Activated naive CD4-positive, alpha-beta T cell treated with anti-CD3 and anti-CD28 coated beads, Interleukin-2, amount 50 U/mL, for 24 hours (primary cell): ENCODE measurements around the gene LATS2.
A peak's percentile ranks its signal among the peaks of the same experiment; 100 is the strongest.

Experiments
- H3K27ac Mint-ChIP-seq: one replicate; pipeline ENCODE4 v1.8.0; 2021; ENCODE audit warnings: mild to moderate bottlenecking, mixed read lengths
- H3K27me3 Mint-ChIP-seq: one replicate; pipeline ENCODE4 v1.8.0; 2021; ENCODE audit warnings: mixed read lengths
- H3K36me3 Mint-ChIP-seq: one replicate; pipeline ENCODE4 v1.8.0; 2021; ENCODE audit warnings: mixed read lengths
- H3K4me1 Mint-ChIP-seq: one replicate; pipeline ENCODE4 v1.8.0; 2021; ENCODE audit warnings: mixed read lengths
- H3K4me3 Mint-ChIP-seq: one replicate; pipeline ENCODE4 v1.8.0; 2021; ENCODE audit warnings: mild to moderate bottlenecking, mixed read lengths
- H3K9me3 Mint-ChIP-seq: one replicate; pipeline ENCODE4 v1.8.0; 2021; ENCODE audit warnings: mixed read lengths

Gene LATS2

GRCh38 chr13:21078501-21078900 lies 17.1 kb upstream of the LATS2 start:
- Mint-ChIP-seq H3K4me3 (no peak overlapping the region), H3K4me1 (peaks cover 16% of the 10 kb centered on the region), H3K27ac (no peak overlapping the region), H3K9me3 (no peaks in the 10 kb centered on the region), H3K27me3 (peaks cover 8% of the 10 kb centered on the region), H3K36me3 (no peaks in the 10 kb centered on the region)

GRCh38 chr13:21077788-21078353 lies 16.5 kb upstream of the LATS2 start:
- peak overlapping the region; percentile 48 for H3K4me3 Mint-ChIP-seq
- H3K36me3 Mint-ChIP-seq = no peaks in the 10 kb centered on the region
- H3K27ac Mint-ChIP-seq = no peak overlapping the region
- H3K4me1 Mint-ChIP-seq = peaks cover 16% of the 10 kb centered on the region
- no peaks in the 10 kb centered on the region for H3K9me3 Mint-ChIP-seq
- peaks cover 8% of the 10 kb centered on the region for H3K27me3 Mint-ChIP-seq

DNA sequence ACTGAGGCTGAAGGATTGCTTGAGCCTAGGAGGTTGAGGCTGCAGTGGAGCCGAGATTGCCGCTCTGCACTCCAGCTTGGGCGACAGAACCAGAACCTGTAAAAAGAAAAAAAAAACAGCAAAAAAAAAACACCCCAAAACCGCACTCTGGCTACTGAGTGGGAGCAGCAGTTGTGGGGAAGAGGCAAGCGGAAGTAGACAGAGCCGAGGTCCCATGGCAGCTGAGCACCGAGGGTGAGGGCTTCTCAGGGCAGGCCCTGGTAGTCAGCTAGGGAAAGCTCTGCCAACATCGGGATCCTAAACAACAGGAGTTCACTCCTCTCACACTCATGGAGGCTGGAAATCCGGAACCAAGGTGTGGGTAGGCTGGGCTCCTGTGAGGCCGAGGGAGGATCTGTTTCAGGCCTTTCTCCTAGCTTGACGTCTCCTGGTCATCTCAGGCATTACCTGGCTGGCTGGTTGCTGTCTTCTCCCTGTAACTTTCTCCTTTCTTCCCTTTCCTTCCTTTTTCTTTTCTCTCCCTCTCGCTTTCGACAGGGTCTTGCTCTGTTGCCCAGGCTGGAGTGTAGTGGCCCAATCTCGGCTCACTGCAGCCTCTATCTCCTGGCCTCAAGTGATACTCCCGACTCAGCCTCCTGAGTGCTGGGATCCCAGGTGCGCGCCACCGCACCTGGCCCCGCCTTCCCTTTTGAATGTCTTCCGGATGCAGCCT lies 15.8 kb upstream of the LATS2 start:
- Mint-ChIP-seq H3K27ac (no peak overlapping the region), H3K36me3 (no peaks in the 10 kb centered on the region), H3K27me3 (peaks cover 8% of the 10 kb centered on the region), H3K4me1 (peaks cover 16% of the 10 kb centered on the region), H3K4me3 (peak overlapping the region; percentile 48), H3K9me3 (no peaks in the 10 kb centered on the region)

DNA sequence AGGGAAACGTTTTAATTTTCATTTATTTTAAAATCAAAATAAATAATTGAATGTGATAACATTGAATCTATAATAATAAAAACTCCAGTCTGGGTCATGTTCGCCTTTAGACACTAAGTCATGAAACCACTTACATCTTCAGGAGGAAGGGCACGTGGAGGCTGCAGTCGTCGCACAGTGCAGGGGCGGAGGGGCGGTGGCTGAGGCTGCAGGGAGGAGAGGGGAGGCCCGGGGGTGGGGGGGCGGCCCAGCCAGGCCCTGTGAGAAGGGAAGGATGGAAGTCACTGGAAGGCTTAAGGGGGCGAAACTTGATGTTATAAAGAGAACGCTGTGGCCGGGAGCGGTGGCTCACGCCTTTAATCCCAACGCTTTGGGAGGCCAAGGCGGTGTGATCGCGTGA lies 14.9 kb upstream of the LATS2 start:
- Mint-ChIP-seq H3K9me3 (no peaks in the 10 kb centered on the region), H3K4me1 (peaks cover 16% of the 10 kb centered on the region), H3K27ac (no peak overlapping the region), H3K4me3 (peak overlapping the region; percentile 15), H3K36me3 (no peaks in the 10 kb centered on the region), H3K27me3 (peaks cover 9% of the 10 kb centered on the region)

- Mint-ChIP-seq H3K9me3 (no peaks in the 10 kb centered on the region), H3K36me3 (no peaks in the 10 kb centered on the region), H3K27ac (no peak overlapping the region), H3K4me3 (peak overlapping the region; percentile 63), H3K27me3 (peaks cover 11% of the 10 kb centered on the region), H3K4me1 (peaks cover 16% of the 10 kb centered on the region)
Observed at GRCh38 chr13:21075379-21076249, 14.2 kb upstream of the LATS2 start.

DNA sequence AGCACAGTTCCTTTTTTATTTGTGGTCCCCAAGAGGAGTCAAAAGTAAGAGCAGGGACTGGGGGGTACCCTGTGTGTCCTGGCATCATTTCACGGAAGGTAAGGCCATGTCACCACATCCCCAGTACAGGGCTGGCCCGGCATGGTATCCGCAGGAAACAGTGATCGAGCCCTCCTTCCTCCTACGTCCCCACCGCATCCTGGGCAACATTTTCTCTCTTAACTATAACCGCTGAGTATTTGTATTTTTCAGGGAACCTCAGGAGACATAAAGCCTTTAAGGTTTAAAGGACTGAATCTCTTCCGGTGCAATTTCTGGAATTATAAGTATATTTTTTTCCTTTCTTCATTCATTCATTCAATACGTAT lies 13.6 kb upstream of the LATS2 start:
- Mint-ChIP-seq H3K27me3 (peaks cover 11% of the 10 kb centered on the region), H3K4me3 (peak overlapping the region; percentile 63), H3K9me3 (no peaks in the 10 kb centered on the region), H3K27ac (no peak overlapping the region), H3K4me1 (peaks cover 16% of the 10 kb centered on the region), H3K36me3 (no peaks in the 10 kb centered on the region)

- peaks cover 11% of the 10 kb centered on the region for H3K27me3 Mint-ChIP-seq
- peaks cover 16% of the 10 kb centered on the region for H3K4me1 Mint-ChIP-seq
- peak overlapping the region; percentile 63 for H3K4me3 Mint-ChIP-seq
- H3K27ac Mint-ChIP-seq = no peak overlapping the region
- no peaks in the 10 kb centered on the region for H3K9me3 Mint-ChIP-seq
- H3K36me3 Mint-ChIP-seq = no peaks in the 10 kb centered on the region
Observed at GRCh38 chr13:21074546-21074945, 13.2 kb upstream of the LATS2 start.

GRCh38 chr13:21071924-21072323 lies 10.5 kb upstream of the LATS2 start:
- H3K4me3 Mint-ChIP-seq = no peak overlapping the region
- H3K4me1 Mint-ChIP-seq = peaks cover 16% of the 10 kb centered on the region
- no peaks in the 10 kb centered on the region for H3K9me3 Mint-ChIP-seq
- no peak overlapping the region for H3K27ac Mint-ChIP-seq
- H3K27me3 Mint-ChIP-seq = peaks cover 5% of the 10 kb centered on the region
- no peaks in the 10 kb centered on the region for H3K36me3 Mint-ChIP-seq

DNA sequence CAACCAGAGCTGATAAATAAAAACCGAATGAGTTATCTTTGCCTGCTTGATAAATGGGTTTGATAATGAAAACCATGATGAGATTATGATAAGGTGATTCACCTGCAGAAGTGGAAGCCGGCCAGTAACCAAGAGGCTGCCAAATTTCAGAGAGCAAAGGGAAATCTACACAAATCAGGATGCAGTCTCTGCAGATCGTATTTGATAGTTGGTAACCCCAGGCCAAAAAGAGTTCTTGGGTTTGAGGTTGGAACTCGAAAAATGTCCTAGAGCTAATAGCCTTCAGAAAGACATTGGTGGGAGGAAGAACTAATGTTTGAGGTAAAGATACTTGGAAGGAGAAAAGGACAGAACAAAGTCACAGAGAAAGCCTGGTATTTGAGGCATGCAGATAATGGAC lies 9.6 kb upstream of the LATS2 start:
- H3K4me1 Mint-ChIP-seq = peaks cover 16% of the 10 kb centered on the region
- no peak overlapping the region for H3K27ac Mint-ChIP-seq
- H3K9me3 Mint-ChIP-seq = no peaks in the 10 kb centered on the region
- no peak overlapping the region for H3K4me3 Mint-ChIP-seq
- no peaks in the 10 kb centered on the region for H3K36me3 Mint-ChIP-seq
- H3K27me3 Mint-ChIP-seq = peaks cover 5% of the 10 kb centered on the region

- H3K27me3 Mint-ChIP-seq = peaks cover 5% of the 10 kb centered on the region
- no peak overlapping the region for H3K27ac Mint-ChIP-seq
- no peaks in the 10 kb centered on the region for H3K36me3 Mint-ChIP-seq
- no peak overlapping the region for H3K4me3 Mint-ChIP-seq
- peaks cover 7% of the 10 kb centered on the region for H3K4me1 Mint-ChIP-seq
- no peaks in the 10 kb centered on the region for H3K9me3 Mint-ChIP-seq
Observed at GRCh38 chr13:21069561-21070004, 8.2 kb upstream of the LATS2 start.

DNA sequence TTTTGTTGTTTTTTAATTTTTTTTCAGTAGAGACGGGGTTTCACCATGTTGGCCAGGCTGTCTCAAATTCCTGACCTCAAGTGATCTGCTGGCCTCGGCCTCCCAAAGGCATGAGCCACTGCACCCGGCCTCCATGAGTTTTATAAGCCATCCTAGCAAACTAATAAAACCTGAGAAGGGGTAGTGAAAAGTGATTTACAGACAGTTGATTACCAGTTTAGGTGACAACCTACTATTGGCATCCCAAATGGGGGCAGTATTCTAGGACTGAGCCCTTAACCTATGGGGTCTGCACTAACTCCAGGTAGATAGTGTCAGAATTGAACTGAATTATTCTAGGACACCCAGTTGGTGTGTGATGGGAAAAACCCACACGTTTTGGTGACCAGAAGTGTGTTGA lies 6.5 kb upstream of the LATS2 start:
- Mint-ChIP-seq H3K27me3 (peaks cover 8% of the 10 kb centered on the region), H3K9me3 (no peaks in the 10 kb centered on the region), H3K27ac (no peak overlapping the region), H3K36me3 (no peaks in the 10 kb centered on the region), H3K4me1 (no peaks in the 10 kb centered on the region), H3K4me3 (no peak overlapping the region)

DNA sequence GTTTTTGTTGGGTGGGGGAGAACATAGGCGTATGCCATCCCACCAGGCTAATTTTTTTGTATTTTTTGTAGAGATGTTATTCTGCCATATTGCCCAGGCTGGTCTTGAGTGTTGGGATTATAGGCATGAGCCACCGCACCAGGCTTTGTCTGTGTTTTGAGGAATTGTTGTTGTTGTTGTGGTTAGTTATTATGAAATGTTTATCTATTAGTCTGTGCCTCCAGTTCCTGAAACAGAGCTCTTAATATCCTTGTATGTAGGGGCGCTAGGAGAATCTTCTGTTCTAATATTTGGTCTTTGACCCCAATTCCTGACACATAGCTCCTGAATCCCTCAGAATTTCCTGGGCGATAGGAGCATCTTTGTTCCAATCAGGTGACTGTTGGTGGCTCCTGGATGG lies 5.6 kb upstream of the LATS2 start:
- no peaks in the 10 kb centered on the region for H3K4me1 Mint-ChIP-seq
- H3K27ac Mint-ChIP-seq = no peak overlapping the region
- H3K27me3 Mint-ChIP-seq = peaks cover 13% of the 10 kb centered on the region
- H3K9me3 Mint-ChIP-seq = no peaks in the 10 kb centered on the region
- H3K4me3 Mint-ChIP-seq = no peak overlapping the region
- no peaks in the 10 kb centered on the region for H3K36me3 Mint-ChIP-seq

- Mint-ChIP-seq H3K36me3 (no peaks in the 10 kb centered on the region), H3K27me3 (peaks cover 13% of the 10 kb centered on the region), H3K9me3 (no peaks in the 10 kb centered on the region), H3K27ac (no peak overlapping the region), H3K4me3 (no peak overlapping the region), H3K4me1 (no peaks in the 10 kb centered on the region)
Observed at GRCh38 chr13:21065686-21066085, 4.3 kb upstream of the LATS2 start.

DNA sequence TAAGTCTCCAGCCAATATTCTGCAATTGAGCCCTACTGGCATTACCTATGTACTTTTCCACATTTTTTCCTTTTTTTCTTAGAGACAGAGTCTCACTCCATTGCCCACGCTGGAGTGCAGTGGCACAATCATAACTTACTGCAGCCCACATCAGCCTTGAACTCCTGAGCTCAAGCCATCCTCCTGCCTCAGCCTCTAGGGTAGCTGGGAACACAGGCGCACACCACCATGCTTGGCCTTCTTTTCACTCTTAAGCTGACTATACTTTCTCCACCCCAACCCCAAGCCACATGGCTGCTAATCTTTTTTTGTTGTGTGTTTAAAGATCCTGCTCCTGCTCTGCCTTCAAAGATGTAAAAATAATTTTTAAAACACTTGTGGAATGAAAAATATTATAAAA lies 1.6 kb upstream of the LATS2 start:
- H3K4me1 Mint-ChIP-seq = no peaks in the 10 kb centered on the region
- H3K27ac Mint-ChIP-seq = no peak overlapping the region
- H3K4me3 Mint-ChIP-seq = peak overlapping the region; percentile 37
- peaks cover 19% of the 10 kb centered on the region for H3K27me3 Mint-ChIP-seq
- no peaks in the 10 kb centered on the region for H3K36me3 Mint-ChIP-seq
- H3K9me3 Mint-ChIP-seq = no peaks in the 10 kb centered on the region

DNA sequence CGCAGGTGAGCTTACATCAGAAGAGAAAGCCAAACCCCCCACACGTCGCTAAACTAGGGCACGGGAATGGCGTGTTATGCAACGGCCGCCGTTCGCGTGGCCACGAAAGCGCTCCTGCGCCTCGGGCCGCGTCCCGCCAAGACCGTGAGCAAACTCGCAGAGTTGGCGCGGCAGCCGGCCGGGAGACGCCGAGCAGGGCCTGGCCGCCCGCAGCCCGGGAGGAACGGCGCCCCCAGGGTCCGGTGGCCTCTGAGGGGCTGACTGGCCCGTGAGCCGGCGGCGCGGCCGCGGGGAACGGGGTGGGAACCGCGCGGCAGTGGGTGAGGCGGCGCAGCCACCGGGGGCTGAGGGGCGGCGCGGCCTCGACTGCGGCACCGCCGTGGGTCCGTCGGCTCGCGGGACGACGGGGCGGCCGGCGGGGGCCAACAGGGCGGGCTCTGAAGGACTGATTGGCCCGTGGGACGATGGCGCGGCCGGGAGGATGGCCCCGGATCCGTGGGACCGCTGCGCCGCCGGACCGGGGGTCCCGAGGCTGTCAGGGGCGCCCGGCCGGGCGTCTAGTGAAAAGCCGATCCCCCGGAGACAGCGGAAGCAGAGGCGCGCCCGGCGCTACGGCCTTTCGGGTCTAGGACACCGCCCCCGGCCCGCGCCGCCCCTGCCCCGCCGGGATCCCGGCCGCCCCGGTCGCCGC lies 903 bp downstream of the LATS2 start:
- H3K36me3 Mint-ChIP-seq = no peaks in the 10 kb centered on the region
- H3K27ac Mint-ChIP-seq = no peak overlapping the region
- H3K4me3 Mint-ChIP-seq = peak overlapping the region; percentile 71
- H3K27me3 Mint-ChIP-seq = peaks cover 26% of the 10 kb centered on the region
- no peaks in the 10 kb centered on the region for H3K9me3 Mint-ChIP-seq
- no peaks in the 10 kb centered on the region for H3K4me1 Mint-ChIP-seq
